ENCODE results near the gene IRX2.

The IRX2 gene

GRCh38 chr5:2756211-2757152 lies 5.0 kb upstream of the IRX2 start:
- Histone ChIP-seq H3K27me3 (ENCODE audit: control insufficient read depth, insufficient read depth, low read length) (peaks cover 27% of the 10 kb centered on the region), H3K4me1 (ENCODE audit: control insufficient read depth, insufficient read depth, low read length) (peaks cover 7% of the 10 kb centered on the region), H3K9me3 (ENCODE audit: control insufficient read depth, insufficient read depth, low read length) (no peaks in the 10 kb centered on the region), H3K4me3 (ENCODE audit: low read length) (peak overlapping the region; percentile 74; the same call in 1 of the 2 replicates), H3K27ac (ENCODE audit: low read length) (no peak overlapping the region), H3K36me3 (ENCODE audit: control insufficient read depth, insufficient read depth, low read length) (no peaks in the 10 kb centered on the region)
- WGBS (ENCODE audit: insufficient coverage, insufficient read length): no CpG with 5 or more reads among the region's 76 CpGs
- DNase-seq (ENCODE audit: low read depth, low spot score): no peak

GRCh38 chr5:2755681-2756171 lies 4.2 kb upstream of the IRX2 start:
- H3K4me3 ChIP-seq (ENCODE audit: low read length): peak overlapping the region; percentile 74; the same call in 1 of the 2 replicates
- no peak for DNase-seq (ENCODE audit: low read depth, low spot score)

GRCh38 chr5:2755076-2755680 lies 3.7 kb upstream of the IRX2 start:
- H3K9me3 ChIP-seq (ENCODE audit: control insufficient read depth, insufficient read depth, low read length): no peaks in the 10 kb centered on the region
- peak overlapping the region; percentile 27; the same call in 1 of the 2 replicates for H3K4me3 ChIP-seq (ENCODE audit: low read length)
- peaks cover 7% of the 10 kb centered on the region for H3K4me1 ChIP-seq (ENCODE audit: control insufficient read depth, insufficient read depth, low read length)
- WGBS (ENCODE audit: insufficient coverage, insufficient read length): no CpG with 5 or more reads among the region's 63 CpGs
- DNase-seq (ENCODE audit: low read depth, low spot score): no peak
- no peaks in the 10 kb centered on the region for H3K36me3 ChIP-seq (ENCODE audit: control insufficient read depth, insufficient read depth, low read length)
- no peak overlapping the region for H3K27ac ChIP-seq (ENCODE audit: low read length)
- peaks cover 27% of the 10 kb centered on the region for H3K27me3 ChIP-seq (ENCODE audit: control insufficient read depth, insufficient read depth, low read length)

More at GRCh38 chr5:2755681-2756171, 4.2 kb upstream of the IRX2 start:
- no peaks in the 10 kb centered on the region for H3K36me3 ChIP-seq (ENCODE audit: control insufficient read depth, insufficient read depth, low read length)
- peaks cover 27% of the 10 kb centered on the region for H3K27me3 ChIP-seq (ENCODE audit: control insufficient read depth, insufficient read depth, low read length)
- H3K4me1 ChIP-seq (ENCODE audit: control insufficient read depth, insufficient read depth, low read length): peaks cover 7% of the 10 kb centered on the region
- no peak overlapping the region for H3K27ac ChIP-seq (ENCODE audit: low read length)
- no CpG with 5 or more reads among the region's 30 CpGs for WGBS (ENCODE audit: insufficient coverage, insufficient read length)
- H3K9me3 ChIP-seq (ENCODE audit: control insufficient read depth, insufficient read depth, low read length): no peaks in the 10 kb centered on the region

GRCh38 chr5:2754581-2755075 lies 3.2 kb upstream of the IRX2 start:
- no CpG with 5 or more reads among the region's 27 CpGs for WGBS (ENCODE audit: insufficient coverage, insufficient read length)
- H3K4me1 ChIP-seq (ENCODE audit: control insufficient read depth, insufficient read depth, low read length): peaks cover 7% of the 10 kb centered on the region
- no peaks in the 10 kb centered on the region for H3K9me3 ChIP-seq (ENCODE audit: control insufficient read depth, insufficient read depth, low read length)
- DNase-seq (ENCODE audit: low read depth, low spot score): no peak
- peak overlapping the region; percentile 27; the same call in 1 of the 2 replicates for H3K4me3 ChIP-seq (ENCODE audit: low read length)
- H3K36me3 ChIP-seq (ENCODE audit: control insufficient read depth, insufficient read depth, low read length): no peaks in the 10 kb centered on the region
- H3K27ac ChIP-seq (ENCODE audit: low read length): no peak overlapping the region
- peaks cover 27% of the 10 kb centered on the region for H3K27me3 ChIP-seq (ENCODE audit: control insufficient read depth, insufficient read depth, low read length)

- Histone ChIP-seq H3K27ac (ENCODE audit: low read length) (no peak overlapping the region), H3K4me3 (ENCODE audit: low read length) (peak overlapping the region; percentile 99; the same call in 1 of the 2 replicates), H3K36me3 (ENCODE audit: control insufficient read depth, insufficient read depth, low read length) (peaks cover 8% of the 10 kb centered on the region), H3K27me3 (ENCODE audit: control insufficient read depth, insufficient read depth, low read length) (peaks cover 27% of the 10 kb centered on the region), H3K9me3 (ENCODE audit: control insufficient read depth, insufficient read depth, low read length) (no peaks in the 10 kb centered on the region), H3K4me1 (ENCODE audit: control insufficient read depth, insufficient read depth, low read length) (peaks cover 10% of the 10 kb centered on the region)
- WGBS (ENCODE audit: insufficient coverage, insufficient read length): no CpG with 5 or more reads among the region's 29 CpGs
- no peak for DNase-seq (ENCODE audit: low read depth, low spot score)
Observed at GRCh38 chr5:2753452-2754420, 2.3 kb upstream of the IRX2 start.

GRCh38 chr5:2752821-2753439 lies 1.5 kb upstream of the IRX2 start:
- WGBS (ENCODE audit: insufficient coverage, insufficient read length): no CpG with 5 or more reads among the region's 34 CpGs
- H3K4me1 ChIP-seq (ENCODE audit: control insufficient read depth, insufficient read depth, low read length): peaks cover 8% of the 10 kb centered on the region
- peak overlapping the region; percentile 99; the same call in 1 of the 2 replicates for H3K4me3 ChIP-seq (ENCODE audit: low read length)
- peaks cover 22% of the 10 kb centered on the region for H3K27me3 ChIP-seq (ENCODE audit: control insufficient read depth, insufficient read depth, low read length)
- no peak overlapping the region for H3K27ac ChIP-seq (ENCODE audit: low read length)
- no peak for DNase-seq (ENCODE audit: low read depth, low spot score)
- peaks cover 14% of the 10 kb centered on the region for H3K36me3 ChIP-seq (ENCODE audit: control insufficient read depth, insufficient read depth, low read length)
- H3K9me3 ChIP-seq (ENCODE audit: control insufficient read depth, insufficient read depth, low read length): no peaks in the 10 kb centered on the region

GRCh38 chr5:2752059-2752820 lies 763 bp upstream of the IRX2 start:
- no peak for DNase-seq (ENCODE audit: low read depth, low spot score)
- Histone ChIP-seq H3K36me3 (ENCODE audit: control insufficient read depth, insufficient read depth, low read length) (peaks cover 19% of the 10 kb centered on the region), H3K27me3 (ENCODE audit: control insufficient read depth, insufficient read depth, low read length) (peaks cover 16% of the 10 kb centered on the region), H3K4me1 (ENCODE audit: control insufficient read depth, insufficient read depth, low read length) (peaks cover 6% of the 10 kb centered on the region), H3K4me3 (ENCODE audit: low read length) (peak overlapping the region; percentile 99; the same call in 1 of the 2 replicates), H3K9me3 (ENCODE audit: control insufficient read depth, insufficient read depth, low read length) (no peaks in the 10 kb centered on the region), H3K27ac (ENCODE audit: low read length) (no peak overlapping the region)
- WGBS (ENCODE audit: insufficient coverage, insufficient read length): no CpG with 5 or more reads among the region's 58 CpGs

GRCh38 chr5:2750758-2751464 lies 566 bp downstream of the IRX2 start:
- H3K9me3 ChIP-seq (ENCODE audit: control insufficient read depth, insufficient read depth, low read length): no peaks in the 10 kb centered on the region
- DNase-seq (ENCODE audit: low read depth, low spot score): no peak
- H3K27ac ChIP-seq (ENCODE audit: low read length): no peak overlapping the region
- peaks cover 16% of the 10 kb centered on the region for H3K27me3 ChIP-seq (ENCODE audit: control insufficient read depth, insufficient read depth, low read length)
- H3K36me3 ChIP-seq (ENCODE audit: control insufficient read depth, insufficient read depth, low read length): peaks cover 19% of the 10 kb centered on the region
- no CpG with 5 or more reads among the region's 110 CpGs for WGBS (ENCODE audit: insufficient coverage, insufficient read length)
- H3K4me1 ChIP-seq (ENCODE audit: control insufficient read depth, insufficient read depth, low read length): peaks cover 6% of the 10 kb centered on the region
- H3K4me3 ChIP-seq (ENCODE audit: low read length): peak overlapping the region; percentile 99
